IPS-18c (cell line): ENCODE results near the gene ESYT2.
A peak's percentile ranks its signal among the peaks of the same experiment; 100 is the strongest.
"Not testable (repeated sequence)": the region's sequence is repeated elsewhere in the genome, so short reads cannot be mapped to it uniquely, and the experiment has no call there.

Source experiments
- H3K4me3 ChIP-seq: 2 replicates; pipeline ENCODE4 v1.7.0; 2013; ENCODE audit warnings: low read depth, mild to moderate bottlenecking, low read length, moderate library complexity; ENCODE audit not compliant: insufficient read depth
- H3K9me3 ChIP-seq: one replicate; pipeline ENCODE4 v1.6.1; 2013; ENCODE audit warnings: mild to moderate bottlenecking, low read length, moderate library complexity; ENCODE audit not compliant: control insufficient read depth, insufficient read depth

ESYT2 gene

DNA sequence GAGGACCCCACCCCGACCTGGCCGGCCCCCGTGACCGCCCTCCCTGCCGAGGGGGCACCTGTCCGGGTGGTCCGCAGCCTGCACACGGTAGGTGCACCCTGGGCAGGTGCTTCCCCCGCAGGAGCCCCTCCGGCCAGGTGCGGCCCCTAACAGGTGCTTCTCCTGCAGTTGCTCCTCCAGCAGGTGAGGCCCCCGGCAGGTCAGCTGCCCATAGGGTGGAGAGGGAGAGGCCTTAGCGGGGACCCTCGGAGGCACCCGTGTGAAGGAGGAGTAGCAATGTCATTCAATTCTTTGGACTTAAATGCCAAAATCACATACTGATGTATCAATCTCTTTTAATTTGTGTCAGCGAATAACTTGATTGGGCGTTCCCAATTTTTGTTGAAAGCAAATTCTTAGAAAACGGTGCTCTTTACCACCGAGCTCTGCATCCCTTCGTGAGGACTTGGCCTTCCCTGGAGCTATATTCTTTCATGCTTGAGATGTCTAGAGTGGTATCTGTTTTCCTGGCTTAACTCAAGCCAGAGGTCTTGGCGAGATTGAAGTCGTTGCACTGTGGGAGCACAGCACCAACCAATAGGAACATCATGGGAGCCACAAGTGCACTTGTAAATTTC lies 124.0 kb downstream of the ESYT2 start:
- Histone ChIP-seq H3K4me3 (peak overlapping the region; percentile 94), H3K9me3 (peaks cover 8% of the 10 kb centered on the region)

- Histone ChIP-seq H3K9me3 (peaks cover 8% of the 10 kb centered on the region), H3K4me3 (peak within 1 kb of the TSS; percentile 94)
Measured at GRCh38 chr7:158704524-158705233, 124.6 kb downstream of the ESYT2 start, which contains the start of gene NCAPG2. NCAPG2 (minus strand) TSS chr7:158704804; CDS start chr7:158701899, 2,905 bp downstream.

GRCh38 chr7:158703679-158704523 lies 125.4 kb downstream of the ESYT2 start:
- H3K4me3 ChIP-seq: peak overlapping the region; percentile 94
- H3K9me3 ChIP-seq: not testable (repeated sequence)

DNA sequence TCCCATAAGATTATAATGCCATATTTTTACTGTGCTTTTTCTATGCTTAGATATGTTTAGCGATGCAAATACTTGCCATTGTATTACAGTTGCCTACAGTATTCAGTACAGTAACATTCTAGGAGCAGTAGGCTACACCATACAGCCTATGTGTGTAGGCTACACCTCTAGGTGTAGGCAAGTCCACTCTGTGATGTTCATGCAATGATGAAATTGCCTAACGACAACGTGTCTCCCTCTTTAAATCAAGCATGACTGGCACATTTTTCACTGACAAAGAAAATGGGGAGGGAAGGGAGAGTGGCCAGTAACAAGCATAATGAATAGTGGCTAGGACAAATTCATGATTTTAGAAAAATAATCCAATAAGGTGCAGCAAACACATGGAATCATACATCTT lies 126.4 kb downstream of the ESYT2 start:
- H3K4me3 ChIP-seq: peak overlapping the region; percentile 31
- peaks cover 6% of the 10 kb centered on the region for H3K9me3 ChIP-seq

GRCh38 chr7:158702196-158702595 lies 127.1 kb downstream of the ESYT2 start:
- H3K9me3 ChIP-seq: peaks cover 4% of the 10 kb centered on the region
- no peak overlapping the region for H3K4me3 ChIP-seq

DNA sequence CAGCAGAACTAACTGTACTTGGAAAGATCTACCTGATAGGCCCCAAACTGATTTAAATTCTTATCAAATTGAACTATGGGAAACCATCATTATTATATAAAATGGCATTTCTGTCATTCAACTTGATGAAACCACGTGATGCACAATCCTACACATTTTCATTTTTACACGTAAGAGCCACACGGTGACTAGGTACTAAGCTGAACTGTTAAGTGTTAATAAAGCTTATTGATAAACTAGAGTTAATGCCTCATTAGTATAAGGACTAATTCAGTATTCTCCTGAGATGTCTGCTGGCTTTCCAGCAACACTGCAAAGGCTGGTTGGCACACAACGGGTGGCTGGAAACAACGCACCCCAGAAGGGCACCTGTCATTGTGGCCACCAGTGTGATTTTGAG lies 129.3 kb downstream of the ESYT2 start:
- no peak overlapping the region for H3K4me3 ChIP-seq

DNA sequence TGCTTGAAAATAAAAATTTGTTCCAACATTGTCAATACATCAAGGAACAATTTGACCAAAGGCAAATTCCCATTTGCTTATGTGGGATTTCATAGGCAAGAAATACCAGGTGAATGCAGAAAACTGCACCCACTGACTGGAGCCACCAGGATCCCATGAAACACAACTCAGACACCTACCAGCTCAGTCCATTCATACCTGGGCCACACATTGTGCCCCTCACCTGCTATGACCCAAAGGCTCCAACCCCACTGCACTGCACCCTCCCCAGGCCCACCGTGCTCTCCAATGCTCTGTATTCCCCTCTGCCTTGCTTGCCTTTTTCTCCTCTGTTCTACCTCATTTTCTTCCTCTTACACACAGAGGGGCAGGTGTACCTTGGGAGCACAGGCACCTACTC lies 130.0 kb downstream of the ESYT2 start:
- no peak overlapping the region for H3K4me3 ChIP-seq
- H3K9me3 ChIP-seq: no peaks in the 10 kb centered on the region

More for the DNA sequence above, 129.3 kb downstream of the ESYT2 start:
- H3K9me3 ChIP-seq: peaks cover 2% of the 10 kb centered on the region

- H3K9me3 ChIP-seq: no peaks in the 10 kb centered on the region
- H3K4me3 ChIP-seq: no peak overlapping the region
Measured at GRCh38 chr7:158698657-158699195, 130.6 kb downstream of the ESYT2 start.

- not testable (repeated sequence) for H3K4me3 ChIP-seq, H3K9me3 ChIP-seq
Measured at GRCh38 chr7:158697597-158697996, 131.7 kb downstream of the ESYT2 start.

DNA sequence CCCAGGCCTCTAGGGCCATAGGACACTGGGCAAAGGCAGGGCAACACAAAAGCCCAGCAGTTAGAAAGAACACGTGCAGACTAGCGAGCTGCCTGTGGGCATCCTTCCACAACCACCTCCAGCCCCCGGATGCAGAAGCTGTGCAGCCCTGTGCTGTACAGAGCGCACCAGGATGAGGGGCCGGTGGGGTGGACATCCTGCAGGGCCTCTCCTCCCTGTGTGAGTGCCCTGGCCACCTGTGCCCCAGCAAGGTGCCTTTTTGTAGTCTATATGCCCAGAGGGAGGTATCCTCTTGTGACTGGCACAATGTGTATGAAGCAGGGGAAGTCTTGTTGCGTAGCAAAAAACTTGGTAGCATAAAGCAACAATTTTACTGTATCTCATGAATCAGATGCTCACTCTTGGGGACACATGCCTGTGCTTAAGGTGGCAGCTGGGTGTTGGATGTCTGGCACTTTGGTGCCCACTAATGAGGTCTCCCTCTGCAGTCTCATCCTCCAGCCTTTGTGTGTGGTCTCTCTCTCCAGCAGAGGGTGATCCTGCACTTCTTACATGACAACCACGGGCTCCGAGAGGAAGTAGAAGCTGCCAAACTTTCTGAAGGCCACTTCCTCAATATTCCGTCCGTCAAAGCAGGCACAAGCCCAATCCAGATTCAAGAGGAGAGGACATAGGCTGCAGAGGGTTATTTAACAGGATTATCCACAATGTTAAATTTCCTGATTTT lies 133.4 kb downstream of the ESYT2 start:
- H3K9me3 ChIP-seq: no peaks in the 10 kb centered on the region
- H3K4me3 ChIP-seq: no peak overlapping the region

- Histone ChIP-seq H3K9me3 (no peaks in the 10 kb centered on the region), H3K4me3 (no peak overlapping the region)
Measured at GRCh38 chr7:158695056-158695455, 134.3 kb downstream of the ESYT2 start.

GRCh38 chr7:158694650-158695049 lies 134.7 kb downstream of the ESYT2 start:
- H3K9me3 ChIP-seq: no peaks in the 10 kb centered on the region
- no peak overlapping the region for H3K4me3 ChIP-seq

- Histone ChIP-seq H3K9me3 (no peaks in the 10 kb centered on the region), H3K4me3 (no peak overlapping the region)
Measured at GRCh38 chr7:158689488-158689887, 139.8 kb downstream of the ESYT2 start.

DNA sequence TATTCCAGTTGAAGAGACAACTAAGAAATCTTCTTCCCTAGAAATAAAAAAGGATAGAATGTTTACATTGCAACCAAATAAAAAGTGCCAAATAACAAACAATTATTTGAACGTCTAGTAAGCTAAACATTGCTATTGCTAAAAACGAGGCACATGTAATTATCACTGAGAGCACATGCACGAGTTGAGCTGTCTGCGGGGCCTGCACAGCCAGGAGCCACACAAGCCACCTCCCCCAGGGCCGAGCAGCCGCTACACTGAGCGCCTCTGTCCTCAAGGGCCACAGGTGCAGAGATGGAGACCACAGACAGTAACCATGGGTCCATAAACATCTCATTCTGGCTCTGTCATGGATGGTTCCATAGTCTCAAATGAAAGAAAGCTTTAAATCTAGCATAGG lies 141.9 kb downstream of the ESYT2 start:
- H3K9me3 ChIP-seq: no peaks in the 10 kb centered on the region
- no peak overlapping the region for H3K4me3 ChIP-seq

DNA sequence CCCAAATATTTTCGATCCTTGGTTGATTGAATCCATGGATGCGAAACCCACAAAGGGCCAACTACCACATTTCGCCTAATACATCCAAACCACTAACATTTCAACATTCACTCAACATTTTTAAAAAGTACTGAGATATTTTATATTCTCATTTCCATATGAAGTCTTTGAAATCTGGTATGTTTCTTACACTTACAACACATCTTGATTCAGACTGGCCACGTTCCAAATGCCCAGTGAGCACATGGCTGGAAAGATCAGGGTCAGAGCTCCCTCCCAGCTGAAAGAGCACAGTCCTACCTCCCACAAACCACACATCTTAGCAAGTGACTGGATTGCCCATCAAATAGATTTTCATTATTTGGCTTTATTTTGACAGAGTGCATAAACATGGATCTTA lies 143.6 kb downstream of the ESYT2 start:
- no peaks in the 10 kb centered on the region for H3K9me3 ChIP-seq
- H3K4me3 ChIP-seq: no peak overlapping the region

- no peak overlapping the region for H3K4me3 ChIP-seq
- no peaks in the 10 kb centered on the region for H3K9me3 ChIP-seq
Measured at GRCh38 chr7:158684329-158684728, 145.0 kb downstream of the ESYT2 start.

- no peaks in the 10 kb centered on the region for H3K9me3 ChIP-seq
- H3K4me3 ChIP-seq: no peak overlapping the region
Measured at GRCh38 chr7:158683541-158683940, 145.8 kb downstream of the ESYT2 start.
